IMR-90 (cell line): ENCODE data around the gene EBF3. TPM values are rescaled to one million over a fixed set of nuclear protein-coding genes. Genes with fewer than 3 reads are reported as not detected.

Source experiments
- ATAC-seq: fragments of 200-7000 bp; cut with Tn5 transposase; 2 replicates; pipeline ENCODE4 v1.9.1; 2020; ENCODE audit warnings: low read depth, mild to moderate bottlenecking, moderate library complexity
- BruUV-seq: library from RNA; stranded (reverse); fragments of 400-500 nt; replicated peaks from 2 replicates; lab custom pipeline; 2021; lab: Mats Ljungman, UMichigan
- CTCF ChIA-PET: fragments of 300-600 bp; formaldehyde crosslinking; extraction: SDS; loops from one replicate; lab custom pipeline; 2021; ENCODE audit warnings: antibody characterized with exemption; lab: Yijun Ruan, JAX
- POLR2A ChIA-PET: fragments of 300-600 bp; sonication (Branson Sonifier 250); formaldehyde crosslinking; loops from one replicate; lab custom pipeline; 2022; ENCODE audit warnings: antibody characterized with exemption; ENCODE audit not compliant: unreplicated experiment; lab: Charles Lee
- DNase-seq: peaks from one replicate; pipeline ENCODE4 v3.0.0; 2013
- H2AFZ ChIP-seq: replicated peaks from 2 replicates; pipeline ENCODE3; 2013; ENCODE audit warnings: low read length, mild to moderate bottlenecking; ENCODE audit not compliant: poor library complexity
- H2AK5ac ChIP-seq: 2 replicates; pipeline ENCODE4 v1.6.1; 2013; ENCODE audit warnings: low read depth, low read length, inconsistent platforms
- H2AK9ac ChIP-seq: replicated peaks from 2 replicates; pipeline ENCODE3; 2013; ENCODE audit warnings: mild to moderate bottlenecking, low read depth, low read length, moderate library complexity; ENCODE audit not compliant: poor library complexity
- H2BK120ac ChIP-seq: 2 replicates; pipeline ENCODE4 v1.6.1; 2013; ENCODE audit warnings: low read depth, low read length, inconsistent platforms
- H2BK15ac ChIP-seq: 3 replicates; pipeline ENCODE4 v1.6.1; 2013; ENCODE audit warnings: low read depth, low read length, inconsistent platforms
- H2BK20ac ChIP-seq: 2 replicates; pipeline ENCODE4 v1.6.1; 2013; ENCODE audit warnings: low read depth, mild to moderate bottlenecking, inconsistent platforms, low read length, moderate library complexity
- H2BK5ac ChIP-seq: 2 replicates; pipeline ENCODE4 v1.6.1; 2013; ENCODE audit warnings: mild to moderate bottlenecking, low read depth, low read length, inconsistent platforms; ENCODE audit not compliant: poor library complexity, severe bottlenecking
- H3K14ac ChIP-seq: replicated peaks from 2 replicates; pipeline ENCODE4 v1.6.1; 2013; ENCODE audit warnings: low read depth, low read length, inconsistent platforms
- H3K18ac ChIP-seq: 2 replicates; pipeline ENCODE4 v1.6.1; 2013; ENCODE audit warnings: low read depth, low read length, control low read depth
- H3K23ac ChIP-seq: 2 replicates; pipeline ENCODE4 v1.6.1; 2013; ENCODE audit warnings: low read depth, low read length, inconsistent platforms
- H3K27ac ChIP-seq: 2 replicates; pipeline ENCODE4 v1.5.1; 2013; ENCODE audit warnings: mild to moderate bottlenecking, control low read depth, low read length; ENCODE audit not compliant: insufficient read depth
- H3K27me3 ChIP-seq: 2 replicates; pipeline ENCODE4 v1.6.1; 2013; ENCODE audit warnings: low read length; ENCODE audit not compliant: control insufficient read depth, insufficient read depth
- H3K36me3 ChIP-seq: 2 replicates; pipeline ENCODE4 v1.6.1; 2013; ENCODE audit warnings: low read length, mixed read lengths; ENCODE audit not compliant: control insufficient read depth, insufficient read depth
- H3K4ac ChIP-seq: 2 replicates; pipeline ENCODE4 v1.6.1; 2013; ENCODE audit warnings: low read depth, low read length, inconsistent platforms
- H3K4me1 ChIP-seq: 2 replicates; pipeline ENCODE4 v1.6.1; 2013; ENCODE audit warnings: low read length, mixed read lengths; ENCODE audit not compliant: control insufficient read depth, insufficient read depth
- H3K4me2 ChIP-seq: 2 replicates; pipeline ENCODE4 v1.6.1; 2013; ENCODE audit warnings: low read depth, mild to moderate bottlenecking, control low read depth, low read length, moderate library complexity
- H3K4me3 ChIP-seq: 2 replicates; pipeline ENCODE4 v1.5.1; 2013; ENCODE audit warnings: low read depth, mild to moderate bottlenecking, control low read depth, low read length, moderate library complexity; ENCODE audit not compliant: insufficient read depth
- H3K56ac ChIP-seq: 2 replicates; pipeline ENCODE4 v1.6.1; 2013; ENCODE audit warnings: low read length, inconsistent platforms; ENCODE audit not compliant: insufficient read depth; ENCODE audit errors: extremely low read depth
- H3K79me1 ChIP-seq, 2 experiments: 2 replicates each; pipeline ENCODE4 v1.6.1; 2013; ENCODE audit warnings: low read length in 2 of 2, inconsistent platforms in 1 of 2, low read depth in 1 of 2
- H3K9ac ChIP-seq: 2 replicates; pipeline ENCODE4 v1.6.1; 2013; ENCODE audit warnings: low read depth, low read length, control low read depth
- H3K9me1 ChIP-seq: 2 replicates; pipeline ENCODE4 v1.6.1; 2013; ENCODE audit warnings: low read length, inconsistent platforms; ENCODE audit not compliant: insufficient read depth
- H3K9me3 ChIP-seq: 2 replicates; pipeline ENCODE4 v1.6.1; 2013; ENCODE audit warnings: low read length; ENCODE audit not compliant: control insufficient read depth, insufficient read depth
- H4K20me1 ChIP-seq: 2 replicates; pipeline ENCODE4 v1.6.1; 2013; ENCODE audit warnings: low read length, inconsistent platforms; ENCODE audit not compliant: insufficient read depth
- H4K5ac ChIP-seq: 2 replicates; pipeline ENCODE4 v1.6.1; 2013; ENCODE audit warnings: mild to moderate bottlenecking, low read depth, low read length, control low read depth
- H4K8ac ChIP-seq, 2 experiments: 2 replicates each; pipeline ENCODE4 v1.6.1; 2013; ENCODE audit warnings: low read depth in 2 of 2, low read length in 2 of 2, control low read depth in 1 of 2, inconsistent platforms in 1 of 2
- H4K91ac ChIP-seq: 2 replicates; pipeline ENCODE4 v1.6.1; 2013; ENCODE audit warnings: low read depth, low read length, inconsistent platforms; ENCODE audit not compliant: insufficient read depth
- BHLHE40 ChIP-seq: fragments of 150-350 bp; IDR thresholded peaks from 2 replicates; pipeline ENCODE4 v1.6.1; 2016; ENCODE audit warnings: mild to moderate bottlenecking, low read depth, low read length
- CEBPB ChIP-seq: IDR thresholded peaks from 2 replicates; pipeline ENCODE4 v1.6.1; 2012; ENCODE audit warnings: low read depth, low read length, improper control_type of control experiment
- CHD1 ChIP-seq: IDR thresholded peaks from 2 replicates; pipeline ENCODE4 v1.6.1; 2012; ENCODE audit warnings: low read depth, low read length, improper control_type of control experiment
- CTCF ChIP-seq: conservative IDR thresholded peaks from 2 replicates; pipeline ENCODE4 v1.5.1; 2012; ENCODE audit warnings: mild to moderate bottlenecking, low read depth, low read length, improper control_type of control experiment
- ELK1 ChIP-seq: fragments of 150-350 bp; IDR thresholded peaks from 2 replicates; pipeline ENCODE4 v1.6.1; 2016; ENCODE audit warnings: low read depth, mild to moderate bottlenecking, low read length, moderate library complexity, borderline replicate concordance
- FOS ChIP-seq: fragments of 150-350 bp; IDR thresholded peaks from 2 replicates; pipeline ENCODE4 v1.6.1; 2016; ENCODE audit warnings: low read depth, low read length
- MAZ ChIP-seq: IDR thresholded peaks from 2 replicates; pipeline ENCODE4 v1.6.1; 2012; ENCODE audit warnings: low read depth, mild to moderate bottlenecking, low read length, improper control_type of control experiment, moderate library complexity, borderline replicate concordance
- MXI1 ChIP-seq: IDR thresholded peaks from 2 replicates; pipeline ENCODE4 v1.6.1; 2012; ENCODE audit warnings: low read depth, mild to moderate bottlenecking, low read length, moderate library complexity, borderline replicate concordance
- NFE2L2 ChIP-seq: fragments of 150-350 bp; IDR thresholded peaks from 2 replicates; pipeline ENCODE4 v1.6.1; 2016; ENCODE audit warnings: low read depth, mild to moderate bottlenecking, low read length
- RAD21 ChIP-seq: IDR thresholded peaks from 2 replicates; pipeline ENCODE4 v1.6.1; 2012; ENCODE audit warnings: low read length, improper control_type of control experiment
- RCOR1 ChIP-seq: IDR thresholded peaks from 2 replicates; pipeline ENCODE4 v1.6.1; 2012; ENCODE audit warnings: mild to moderate bottlenecking, low read length, improper control_type of control experiment; ENCODE audit not compliant: insufficient replicate concordance
- RFX5 ChIP-seq: IDR thresholded peaks from 2 replicates; pipeline ENCODE4 v1.8.0; 2012; ENCODE audit warnings: low read depth, mild to moderate bottlenecking, low read length, moderate library complexity
- SMC3 ChIP-seq: fragments of 150-350 bp; IDR thresholded peaks from 2 replicates; pipeline ENCODE4 v1.6.1; 2016; ENCODE audit warnings: low read depth, mild to moderate bottlenecking, antibody characterized with exemption, low read length, moderate library complexity
- USF2 ChIP-seq: fragments of 150-350 bp; IDR thresholded peaks from 2 replicates; pipeline ENCODE4 v1.6.1; 2017; ENCODE audit warnings: mild to moderate bottlenecking, antibody characterized with exemption, low read length, low read depth
- WGBS, 2 experiments: methylation state at CpG; one replicate each; pipeline versions ENCODE4 v1.1.5 to v1.1.7; 2013; ENCODE audit warnings: missing lambda C conversion rate in 2 of 2; ENCODE audit not compliant: insufficient read length in 1 of 2; ENCODE audit errors: extremely low coverage in 2 of 2; 5-methylcytosine and 5-hydroxymethylcytosine counted together
- dilution Hi-C: fragments of 300-500 bp; cut with HindIII; formaldehyde crosslinking; loops from one replicate; pipeline ENCODE4 v1.14.3; 2018; ENCODE audit warnings: low sequenced_read_pairs; ENCODE audit not compliant: unreplicated experiment
- in situ Hi-C: fragments of 300-500 bp; cut with MboI; formaldehyde crosslinking; loops from 3 replicates; pipeline ENCODE4 v1.14.3; 2019; ENCODE audit warnings: low sequenced_read_pairs, inconsistent platforms, mixed read lengths
- intact Hi-C: fragments of 100-400 bp; cut with micrococcal nuclease; formaldehyde crosslinking; loops from 2 replicates; pipeline ENCODE4 v1.10.0; 2022
- polyA plus RNA-seq, 3 experiments: library from polyadenylated mRNA; depleted of rRNA; stranded (reverse); fragments of >200 nt; gene quantifications; 2 replicates each; pipeline ENCODE4 v1.2.3, GENCODE V29; 2012; ENCODE audit warnings: low replicate concordance in 1 of 3
- total RNA-seq: library from RNA; depleted of rRNA; stranded (reverse); fragments of >200 nt; gene quantifications from 2 replicates; pipeline ENCODE4 v1.2.3, GENCODE V29; 2012

EBF3 gene
- total and polyA plus RNA-seq, 2 of the 4 experiments (the other 2 are of a cell fraction) = 0.36 to 0.70 TPM

- no TSS peak for BruUV-seq
- no peak overlapping the region for H3K23ac ChIP-seq
- no peak overlapping the region for H3K4me3 ChIP-seq
- H3K79me1 ChIP-seq = no peaks in the 10 kb centered on the region
- H2BK15ac ChIP-seq = no peak overlapping the region
- H2BK20ac ChIP-seq = no peak overlapping the region
- H2AFZ ChIP-seq = no peak overlapping the region
- no peaks in the 10 kb centered on the region for H3K36me3 ChIP-seq
- intact Hi-C loops = loop anchor here (10.0 kb wide), 1 partner anchor 860 kb away; no protein-coding TSS in a partner anchor
- no peak overlapping the region for H4K5ac ChIP-seq
- no peaks in the 10 kb centered on the region; the same call in none of the 2 replicates for H3K9me3 ChIP-seq
- no peak overlapping the region for H3K9ac ChIP-seq
- no peak overlapping the region for H3K14ac ChIP-seq
- H3K4ac ChIP-seq = no peak overlapping the region
- H2BK5ac ChIP-seq = no peak overlapping the region
- H4K8ac ChIP-seq = no peak overlapping the region
- H2BK120ac ChIP-seq = no peak overlapping the region
- no peaks in the 10 kb centered on the region for H3K27me3 ChIP-seq
- H3K9me1 ChIP-seq = no peaks in the 10 kb centered on the region
- H2AK9ac ChIP-seq = no peak overlapping the region
- no peak overlapping the region for H3K18ac ChIP-seq
- in situ Hi-C loops = no loop called here
- WGBS, 2 experiments = 84% methylated on average over 7 of the region's 18 CpGs; no CpG with 5 or more reads in 1 of the 2 experiments
- H3K56ac ChIP-seq = no peak overlapping the region
- dilution Hi-C loops = no loop called here
- H3K27ac ChIP-seq = no peak overlapping the region
- no peak overlapping the region for H4K91ac ChIP-seq
- no peak overlapping the region for H2AK5ac ChIP-seq
- no peaks in the 10 kb centered on the region; the same call in 1 of the 2 replicates for H4K20me1 ChIP-seq
- CTCF ChIA-PET = no interaction called here
- TF ChIP-seq RFX5 (no peak), CHD1 (no peak), BHLHE40 (no peak), RAD21 (no peak), RCOR1 (no peak), CEBPB (no peak), NFE2L2 (no peak), MXI1 (no peak), MAZ (no peak), USF2 (no peak), ELK1 (no peak), FOS (no peak), SMC3 (no peak), CTCF (no peak)
- H3K4me1 ChIP-seq = no peaks in the 10 kb centered on the region
- ATAC-seq (no peak), DNase-seq (no peak)
- H3K4me2 ChIP-seq = no peak overlapping the region
- POLR2A ChIA-PET = no interaction called here
Measured at GRCh38 chr10:129884398-129885078, 79.5 kb downstream of the EBF3 start.
